ENCODE results near the gene METAP1D.

The METAP1D gene

DNA sequence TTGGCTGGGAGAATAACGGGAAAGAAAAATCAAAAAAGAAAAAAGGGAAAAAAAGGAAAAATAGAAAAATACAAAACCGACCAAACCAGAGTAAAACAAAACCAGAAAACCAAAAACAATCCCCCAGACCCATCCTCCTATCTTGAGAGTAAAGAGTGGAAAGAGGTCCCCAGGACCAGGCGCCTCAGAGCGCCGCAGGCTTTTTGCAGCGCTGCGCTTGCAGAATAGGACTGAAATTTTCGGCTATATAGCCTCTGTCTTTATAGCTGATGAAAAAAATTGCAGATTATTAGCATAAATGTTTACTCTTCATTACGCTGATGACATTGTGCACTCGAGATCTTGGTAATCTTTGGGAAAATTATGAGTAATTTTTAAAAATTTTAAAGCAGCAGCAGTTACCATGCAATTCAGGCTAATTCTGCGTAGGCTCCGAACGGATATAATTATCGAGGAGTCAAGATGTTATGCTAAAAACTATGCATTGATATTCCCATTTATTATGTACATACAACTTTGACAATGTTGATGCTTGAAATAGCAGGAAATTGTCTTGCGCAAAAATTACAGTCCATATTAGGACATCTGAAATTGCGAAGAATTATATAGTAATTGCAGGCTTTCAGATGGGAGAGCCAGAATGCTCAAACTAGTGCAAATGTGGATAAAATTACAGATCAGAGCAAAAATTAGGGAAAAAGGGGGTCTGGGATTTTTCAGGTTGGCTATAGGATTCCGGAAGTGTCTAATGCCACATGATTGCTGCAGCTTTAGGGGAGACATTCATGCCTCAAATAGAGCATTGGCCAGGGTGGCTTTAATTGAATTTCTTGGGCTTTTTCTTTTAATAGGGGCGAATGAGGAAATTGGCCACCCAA, 93.9 kb downstream of the METAP1D start:
- DNase-seq, result no peak

DNA sequence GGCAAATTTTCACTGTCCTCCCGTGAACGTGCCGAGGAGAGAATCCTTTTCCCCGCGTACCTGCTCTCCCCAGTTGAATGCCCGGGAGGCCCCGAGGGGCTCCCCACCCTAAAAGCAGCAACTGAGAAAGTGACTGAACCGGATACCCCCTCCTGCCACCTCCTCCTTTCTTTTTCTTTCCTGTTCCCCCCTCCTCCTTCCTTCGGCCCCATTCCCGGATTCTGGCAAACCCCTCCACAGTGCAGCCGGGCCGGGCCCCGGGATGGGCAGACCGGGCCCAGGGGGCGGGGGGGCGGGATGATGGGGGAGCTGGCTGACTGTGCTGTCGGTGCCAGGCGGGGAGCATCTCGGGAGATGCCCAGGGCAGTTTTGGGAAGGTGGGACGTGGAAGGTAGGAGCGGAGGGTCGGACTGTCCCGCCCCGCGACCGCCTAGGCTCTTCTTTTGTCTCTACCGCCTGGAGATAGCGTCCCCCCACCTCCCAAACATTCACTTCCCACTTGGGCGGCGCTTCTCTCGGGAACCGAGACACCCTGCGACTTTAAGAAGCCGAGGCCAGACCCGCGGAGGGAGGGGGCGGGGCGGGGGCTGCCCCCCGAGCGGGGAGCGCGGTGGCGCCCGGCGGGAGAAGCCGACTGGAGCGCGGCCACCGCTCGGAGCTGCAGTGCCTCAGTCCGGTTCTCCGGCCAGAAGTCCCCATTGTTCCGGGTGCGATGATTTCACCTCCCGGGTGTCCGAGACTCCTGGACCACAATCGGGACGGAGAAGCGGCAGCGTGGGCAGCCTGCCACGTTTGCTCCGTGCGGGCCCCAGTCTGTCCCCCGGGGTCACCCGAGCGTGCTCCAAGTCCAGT, 94.8 kb downstream of the METAP1D start:
- DNase-seq, result no peak

DNA sequence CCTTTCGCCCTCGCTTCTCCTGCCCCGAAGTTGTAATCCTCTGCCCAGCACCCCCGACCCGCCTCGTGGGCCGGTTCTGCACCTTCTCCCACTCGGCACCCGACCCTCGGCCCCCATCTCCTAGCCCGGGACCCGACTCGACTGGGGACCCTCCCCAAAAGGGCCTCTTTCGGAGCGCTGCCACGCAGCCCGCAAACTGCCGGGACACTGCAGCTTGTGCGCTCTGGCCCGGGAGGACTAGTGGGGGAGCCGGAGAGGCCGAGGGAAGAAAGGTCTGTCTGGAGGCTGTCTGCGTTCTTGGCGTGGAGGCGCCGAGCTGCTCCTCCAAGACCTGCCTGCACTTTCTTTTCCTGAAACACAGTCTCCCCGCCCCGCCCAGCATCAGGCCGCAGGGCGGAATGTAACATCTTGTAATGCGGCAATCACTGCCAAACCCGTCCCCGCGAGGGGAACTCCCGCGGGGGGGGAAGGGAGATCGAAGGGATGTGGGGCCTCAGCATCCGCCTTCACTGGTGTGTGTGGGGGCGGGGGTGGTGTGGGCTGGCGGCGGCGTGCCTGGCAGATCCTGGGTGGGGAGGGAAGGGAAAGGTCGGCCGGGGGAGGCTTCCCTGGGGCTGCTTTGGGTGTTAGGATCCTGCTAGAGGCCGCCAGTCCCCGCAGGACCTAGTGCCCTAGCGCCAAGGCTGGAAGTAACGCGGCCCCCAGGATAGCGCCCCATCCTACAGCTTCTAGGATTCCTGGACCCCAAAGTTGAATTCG, 95.6 kb downstream of the METAP1D start:
- no peak for DNase-seq

DNA sequence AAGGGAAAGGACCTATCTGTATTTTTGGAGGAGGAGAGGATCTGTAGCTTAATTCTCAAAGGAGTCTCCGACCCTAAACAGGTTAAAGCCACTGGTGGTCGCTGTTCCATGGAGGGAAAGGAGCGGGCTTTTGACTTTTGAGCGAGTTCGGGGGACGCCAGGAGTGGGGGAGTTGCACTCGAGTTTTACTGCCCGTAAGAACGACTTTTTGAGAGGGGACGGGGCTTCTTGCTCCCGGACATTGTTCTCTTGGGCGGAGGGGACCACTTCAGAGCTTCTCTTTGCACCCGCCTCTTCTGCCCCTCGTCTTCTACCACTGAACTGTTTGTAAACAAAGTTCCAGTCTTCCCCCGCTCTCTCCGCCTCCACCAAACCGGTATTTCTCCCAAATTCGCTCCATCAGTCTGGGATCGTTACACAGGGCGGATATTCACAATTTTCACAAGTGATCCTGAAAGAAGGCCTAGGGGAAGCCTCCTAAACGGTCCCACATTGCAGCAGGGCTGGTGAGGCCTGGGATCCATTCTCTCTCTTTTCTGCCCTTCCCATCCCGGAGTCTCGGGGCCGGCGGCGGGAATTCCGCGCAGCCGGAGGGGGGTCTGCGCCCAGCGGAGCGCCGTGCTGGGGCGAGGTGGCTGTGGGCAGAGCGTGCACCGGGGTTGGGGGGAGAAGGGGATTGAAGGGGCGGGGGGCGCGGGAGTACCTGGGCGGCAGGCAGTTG, 96.3 kb downstream of the METAP1D start:
- no peak for DNase-seq

DNA sequence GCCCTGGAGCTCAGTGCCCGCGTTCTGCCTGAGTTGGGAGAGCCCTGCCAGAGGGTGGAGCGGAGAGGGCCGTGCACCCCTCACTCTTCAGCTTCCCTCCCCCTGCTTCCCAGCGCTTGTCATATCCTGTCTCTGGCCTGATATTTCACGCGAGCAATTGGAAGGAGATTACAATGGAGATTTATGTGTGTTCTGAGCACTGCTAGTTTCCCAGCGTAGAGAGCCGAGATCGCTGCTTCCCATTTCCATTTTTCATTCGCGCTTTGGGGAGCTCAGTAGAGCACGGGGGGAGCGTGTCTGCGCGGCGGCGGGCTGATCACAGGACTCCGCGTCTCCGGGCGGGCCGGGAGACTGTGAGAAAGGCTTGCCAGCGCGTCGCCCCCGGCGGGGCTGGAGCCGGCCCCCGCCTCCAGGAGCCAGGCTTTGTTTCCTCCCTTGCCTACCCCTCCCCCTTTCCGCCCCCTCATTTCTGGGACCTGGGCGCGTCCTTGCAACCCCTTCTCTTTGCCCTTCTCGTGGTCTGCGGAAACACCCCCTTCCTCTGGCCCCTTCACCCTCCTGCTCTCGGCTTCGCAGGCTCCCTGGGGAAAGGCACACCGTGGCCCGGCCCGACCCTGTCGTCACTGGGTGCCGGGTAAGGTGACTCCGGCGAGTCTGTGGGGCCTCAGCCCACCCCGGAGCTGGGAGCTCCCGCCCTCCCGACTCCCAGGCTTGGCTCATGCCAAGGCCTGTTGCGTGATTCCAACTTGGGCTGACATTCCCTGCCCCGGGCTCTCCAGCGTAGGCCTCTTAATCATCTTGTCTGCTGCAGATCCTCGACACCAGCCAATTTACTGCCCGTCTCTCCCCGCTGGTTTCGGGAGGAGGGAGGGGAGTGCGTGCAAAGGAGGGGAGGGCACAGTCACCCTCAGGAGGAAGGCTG, 97.1 kb downstream of the METAP1D start:
- no peak for DNase-seq

DNA sequence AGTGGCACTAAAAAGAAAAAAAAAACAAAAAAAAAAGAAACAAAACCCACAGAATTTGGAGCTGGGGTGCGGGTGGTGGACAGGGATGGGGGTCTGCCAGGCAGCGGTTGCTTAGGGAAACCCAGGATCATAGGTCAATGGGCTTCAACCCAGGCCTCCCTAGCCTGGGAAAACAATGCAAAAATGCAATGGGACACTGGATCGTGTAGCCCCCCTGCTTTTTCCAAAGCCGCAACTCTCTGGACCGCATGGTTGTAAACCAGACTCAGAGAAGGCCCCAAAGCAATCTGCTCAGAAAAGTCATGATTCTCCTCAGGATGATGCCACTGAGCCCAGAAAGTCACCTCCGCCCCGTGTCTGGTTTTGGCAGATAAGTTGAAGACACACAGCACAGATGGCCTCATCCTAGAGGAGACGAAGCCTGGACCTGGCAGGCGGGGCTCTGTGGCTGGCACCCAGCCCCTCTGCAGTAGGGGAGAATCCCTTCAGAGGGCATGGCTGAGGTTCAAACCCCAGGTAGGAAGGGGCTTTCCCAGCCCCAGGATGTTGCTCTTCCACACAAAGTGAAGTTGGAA, 97.9 kb downstream of the METAP1D start:
- DNase-seq, result no peak

DNA sequence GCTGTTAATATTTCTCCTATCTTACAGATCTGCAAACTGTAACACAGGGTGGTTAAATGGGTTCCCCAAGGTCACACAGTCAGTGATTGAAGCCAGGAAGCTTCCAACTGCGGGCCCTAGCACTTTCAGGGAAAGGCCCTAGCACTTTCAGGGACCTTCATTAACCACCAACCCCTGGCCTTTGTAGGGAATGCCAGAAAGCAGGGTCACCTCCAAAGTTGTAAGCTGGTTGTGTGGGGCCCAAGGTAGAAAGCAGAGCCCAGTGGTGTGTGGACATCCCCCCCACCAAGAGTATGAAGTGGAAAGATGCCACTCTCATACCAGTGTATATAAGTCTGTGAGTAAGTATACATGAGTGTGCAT, 98.5 kb downstream of the METAP1D start:
- no peak for DNase-seq

DNA sequence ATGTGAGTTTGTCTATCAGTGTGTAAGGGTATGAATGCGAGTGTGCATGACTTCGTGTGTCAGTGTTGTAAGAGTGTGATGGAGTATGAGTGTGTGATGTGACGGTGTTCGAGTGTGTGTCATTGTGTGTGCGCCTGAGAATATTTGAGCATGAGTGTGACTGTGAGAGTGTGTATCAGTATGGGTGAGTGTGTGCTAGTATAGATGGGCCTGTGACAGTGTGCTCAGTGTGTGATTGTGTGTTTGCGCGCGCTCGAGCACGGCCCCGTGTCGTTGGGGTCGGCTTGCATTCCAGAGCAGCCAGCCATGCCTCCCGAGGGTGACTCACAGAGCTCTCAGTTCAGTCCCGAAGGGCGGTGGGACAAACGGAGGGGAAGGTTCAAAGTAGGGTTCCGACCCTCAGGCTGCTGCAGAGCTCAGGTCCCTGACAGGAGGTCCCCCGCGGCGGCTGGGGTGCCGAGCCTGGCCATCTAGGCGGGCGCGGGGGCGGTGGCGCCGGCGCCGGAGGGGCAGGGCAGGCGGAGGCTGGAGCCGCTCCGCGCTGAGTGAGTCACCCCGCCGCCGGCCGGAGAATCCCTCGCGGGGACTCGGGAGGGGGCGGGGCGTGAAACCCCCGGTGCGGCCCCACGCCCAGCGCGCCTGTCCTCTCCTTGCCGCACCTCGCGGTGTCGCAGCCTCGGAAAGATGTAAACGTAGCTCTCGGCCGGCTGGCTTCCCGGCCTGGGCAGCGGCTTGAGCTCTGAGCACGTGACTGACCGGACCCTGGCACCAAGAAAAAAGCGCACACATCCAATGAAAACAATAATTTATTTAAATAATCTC, 99.1 kb downstream of the METAP1D start:
- DNase-seq, result no peak

DNA sequence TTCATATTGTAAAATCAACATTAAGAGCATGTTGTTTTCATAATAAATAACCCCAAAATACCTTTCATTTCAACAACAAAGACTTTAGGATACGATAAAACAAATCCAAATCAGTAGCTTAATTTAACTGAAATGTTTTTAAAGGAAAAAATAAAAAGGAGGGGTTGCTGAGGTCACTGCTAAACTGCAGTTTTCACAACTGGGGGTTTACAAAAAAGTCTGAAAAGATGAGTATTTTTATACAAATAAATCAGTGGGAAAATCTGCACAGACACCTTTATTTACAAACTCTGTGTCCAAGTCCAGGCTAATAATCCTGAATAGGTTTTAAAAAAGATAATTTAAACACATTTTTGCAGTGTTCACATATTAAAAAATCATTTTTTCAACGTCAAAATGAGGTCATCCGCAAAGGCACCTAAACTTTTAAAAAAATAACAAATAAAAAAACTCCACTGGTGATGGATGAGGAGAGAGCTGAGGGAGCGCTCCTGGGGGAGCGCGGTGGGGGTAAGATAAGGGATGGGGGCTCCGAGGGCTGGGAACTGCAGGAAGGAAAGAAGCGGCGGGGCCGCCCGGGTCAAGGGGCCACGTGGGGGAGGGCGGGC, 99.8 kb downstream of the METAP1D start:
- DNase-seq, result no peak

DNA sequence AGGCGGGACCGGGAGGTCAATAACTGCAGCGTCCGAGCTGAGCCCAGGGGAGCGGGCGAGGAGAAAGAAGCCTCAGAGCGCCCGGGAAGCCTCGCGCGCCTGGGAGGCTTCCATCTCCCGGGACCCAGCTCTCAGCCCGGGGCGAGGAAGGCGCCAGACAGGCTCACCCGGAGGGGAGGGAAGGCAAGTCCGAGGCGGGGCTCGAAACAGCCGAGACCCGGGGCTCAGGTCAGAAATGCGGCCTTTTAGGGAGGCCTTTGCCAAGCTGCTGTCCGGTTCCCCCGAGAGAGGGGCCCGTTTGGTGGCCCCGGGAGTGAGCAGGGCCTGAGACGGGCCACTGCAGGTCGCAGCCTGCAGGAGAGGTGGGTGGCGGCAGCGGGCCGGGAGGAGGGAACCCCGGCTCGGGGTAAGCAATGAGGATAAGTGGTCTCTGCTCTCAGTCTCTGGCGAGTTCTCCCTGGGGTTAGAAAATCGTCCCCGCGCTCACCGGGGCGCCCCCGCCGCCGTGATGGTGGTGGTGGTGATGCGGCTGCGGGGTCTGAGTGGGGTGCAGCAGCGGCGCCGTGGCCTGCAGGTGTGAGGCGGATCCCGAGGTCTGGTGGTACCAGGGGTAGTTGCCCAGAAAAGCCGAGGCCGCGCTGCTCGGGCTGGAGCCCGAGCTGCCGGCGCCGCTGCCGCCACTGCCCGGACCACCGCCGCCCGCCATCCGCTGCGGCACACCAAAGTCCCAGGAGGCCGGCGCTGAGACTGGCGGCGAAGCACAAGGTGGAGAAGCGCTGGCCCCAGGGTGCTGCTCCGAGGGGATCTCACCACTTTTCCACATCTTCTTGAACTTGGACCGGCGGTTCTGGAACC, 100.6 kb downstream of the METAP1D start:
- DNase-seq, result no peak

DNA sequence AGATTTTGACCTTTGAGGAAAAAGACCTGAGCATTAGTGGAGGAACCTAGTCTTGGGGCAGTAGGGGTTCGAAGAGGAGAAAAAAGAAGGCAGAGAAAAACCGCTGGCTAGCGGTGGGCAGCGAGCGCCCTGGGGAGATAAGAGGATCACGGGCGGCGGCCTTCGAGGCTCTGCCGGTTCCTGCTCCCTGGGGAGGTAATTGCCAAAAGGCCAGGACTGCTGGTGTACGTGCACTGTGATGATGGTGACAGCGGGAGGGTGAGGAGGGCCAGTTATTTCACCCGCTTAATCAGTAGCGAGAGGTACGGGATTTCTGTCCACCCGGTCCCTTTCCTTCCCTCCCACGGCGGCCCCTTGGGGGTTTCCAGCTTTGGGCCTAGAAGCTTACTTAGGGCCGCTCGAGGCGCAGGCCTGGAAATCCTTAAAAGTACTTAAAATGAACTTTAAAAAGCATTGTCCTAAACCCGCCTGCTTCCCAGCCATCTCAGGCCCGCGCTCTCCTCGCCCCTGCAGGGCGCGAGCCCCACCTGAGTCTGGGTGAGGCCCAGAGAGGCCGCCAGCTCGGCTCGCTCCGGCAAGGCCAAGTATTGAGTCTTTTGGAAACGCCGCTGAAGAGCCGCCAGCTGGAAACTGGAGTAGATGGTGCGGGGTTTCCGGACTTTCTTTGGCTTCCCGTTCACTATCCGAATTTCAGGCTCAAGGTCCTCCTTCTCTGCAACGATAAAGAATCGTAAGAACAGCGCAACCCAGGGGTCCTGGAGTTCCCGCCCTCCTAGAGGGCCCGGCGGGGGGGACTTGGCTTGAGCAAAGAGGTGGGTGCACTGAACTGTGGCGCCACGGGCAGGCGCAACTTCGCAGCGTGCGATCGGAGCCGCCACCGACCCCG, 101.4 kb downstream of the METAP1D start:
- no peak for DNase-seq

DNA sequence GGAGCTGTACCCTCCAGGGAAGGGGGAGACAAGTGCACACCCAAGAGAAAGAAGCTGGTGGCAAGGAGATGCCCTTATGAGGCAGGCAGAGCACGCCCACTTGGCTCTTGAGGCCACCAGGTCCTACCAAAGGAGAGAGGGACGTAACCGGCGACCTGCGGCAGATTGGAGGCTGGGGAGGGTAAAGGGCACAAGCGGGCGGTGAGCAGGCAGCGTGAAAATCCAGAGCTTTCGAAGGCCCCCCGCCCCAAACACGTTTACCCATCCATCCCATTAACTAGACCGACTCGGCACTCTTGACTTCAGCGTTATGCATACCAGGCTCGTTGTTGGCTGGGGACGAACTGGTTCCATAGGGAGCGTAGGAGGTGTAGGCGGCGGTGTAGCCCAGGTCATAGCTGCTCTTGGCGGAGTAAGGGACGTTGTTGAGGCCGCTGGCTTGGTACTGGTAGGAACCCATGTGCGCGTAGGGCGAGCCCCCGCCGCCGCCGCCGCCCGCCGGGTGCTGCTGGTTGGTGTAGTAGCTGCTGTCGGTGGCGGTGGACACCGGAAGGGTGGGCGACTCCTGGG, 102.2 kb downstream of the METAP1D start:
- DNase-seq, result peak; percentile 2

DNA sequence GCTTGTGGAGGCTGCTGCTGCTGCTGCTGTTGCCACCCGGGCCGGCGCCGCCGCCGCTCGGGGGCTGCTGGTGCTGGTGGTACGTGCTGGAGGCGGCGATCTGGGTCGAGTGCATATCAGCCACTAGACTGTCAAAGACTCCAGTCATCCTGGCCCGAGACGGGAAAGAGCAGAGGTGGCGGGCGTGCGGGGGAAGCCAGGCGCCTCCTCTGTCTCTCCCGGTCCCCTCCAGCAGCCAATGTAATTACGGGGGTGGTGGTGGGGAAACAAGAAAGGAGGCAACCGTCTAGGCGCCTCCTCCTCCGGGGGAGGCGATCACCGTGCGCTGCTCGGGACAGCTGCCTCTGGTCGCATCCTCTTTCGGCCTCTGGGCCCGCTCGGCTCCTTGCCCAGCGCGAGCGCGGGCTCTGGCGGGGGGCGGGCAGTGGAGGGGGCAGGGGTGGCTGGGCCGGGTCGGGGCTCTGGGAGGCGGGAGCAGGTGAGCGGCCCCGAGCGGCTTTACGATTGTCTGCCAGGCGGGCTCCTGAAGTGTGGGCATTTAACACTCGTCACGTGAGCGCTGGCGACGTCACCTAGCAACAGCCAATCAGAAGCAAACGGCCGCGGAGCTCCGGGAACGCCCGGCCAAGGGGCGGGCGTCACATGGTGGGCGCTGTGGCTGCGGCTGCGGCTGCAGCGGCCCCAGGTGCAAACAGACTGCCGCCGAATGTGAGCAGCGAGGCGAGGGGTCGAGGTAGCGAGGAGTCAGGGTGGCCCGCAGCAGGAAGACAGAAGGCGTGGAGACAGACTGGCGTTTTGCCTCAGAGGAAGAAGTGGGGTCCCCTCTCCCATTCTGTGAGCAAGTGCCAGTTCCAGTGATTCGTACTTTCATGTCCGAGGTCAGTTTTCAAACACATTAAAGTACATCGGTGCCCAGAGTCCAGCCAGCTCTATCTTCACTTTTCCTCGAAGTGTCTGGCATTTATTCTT, 102.9 kb downstream of the METAP1D start, which contains the start of gene DLX2:
TSS of gene DLX2 (minus strand) at position 510 of the 969 bp plus-strand sequence. CDS start at position 148, 362 bp downstream.
- peak; percentile 79 for DNase-seq

DNA sequence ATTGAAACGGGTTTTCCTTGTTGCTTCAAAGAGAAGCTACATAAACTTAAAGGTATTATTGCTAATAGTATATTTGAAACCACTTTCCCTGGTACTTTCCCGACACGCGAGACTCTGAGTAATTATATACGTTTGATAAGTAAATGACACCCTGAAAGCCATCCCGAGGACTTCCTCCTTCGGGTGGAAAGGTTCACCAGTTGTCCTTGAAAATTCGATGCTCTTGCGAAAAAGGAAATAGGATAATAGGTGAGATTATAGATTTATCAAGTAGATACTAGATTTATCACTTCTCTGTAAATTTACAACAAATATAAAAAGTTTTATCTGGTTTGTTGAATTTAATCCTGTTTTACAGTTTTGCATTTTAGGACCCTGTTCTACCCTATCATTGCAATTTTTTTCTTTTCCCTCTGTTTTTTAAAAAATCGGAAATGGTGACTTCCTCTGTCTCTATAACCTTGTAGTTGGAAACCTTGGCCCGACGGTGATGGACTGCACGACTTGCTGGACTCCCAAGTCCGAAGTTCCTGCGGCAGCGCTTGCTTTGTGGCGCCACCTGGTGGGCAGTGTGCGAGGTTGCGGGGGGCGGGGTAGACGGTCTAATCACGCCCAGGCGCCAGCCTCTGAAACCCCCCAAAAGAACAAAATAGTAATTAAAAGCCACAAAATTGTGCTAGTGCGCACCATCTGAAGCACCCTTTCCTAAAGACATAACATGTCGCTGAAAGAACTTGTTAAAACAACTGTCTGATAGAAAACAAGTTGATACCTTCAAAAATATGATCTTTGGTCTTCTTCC, 103.9 kb downstream of the METAP1D start:
- DNase-seq, result no peak
